OCI-LY1 (cell line): ENCODE measurements around the gene CHGA.

Experiments
- H2AFZ ChIP-seq: fragments of 200-600 bp; sonication (generic), shearing (Covaris generic); 2 replicates; pipeline ENCODE4 v1.6.0; 2014; ENCODE audit warnings: antibody characterized with exemption, mild to moderate bottlenecking, low read length
- H3F3A ChIP-seq: fragments of 200-600 bp; sonication (generic), shearing (Covaris generic); 2 replicates; pipeline ENCODE4 v1.6.0; 2014; ENCODE audit warnings: mild to moderate bottlenecking, antibody characterized with exemption, low read length, moderate library complexity; ENCODE audit not compliant: insufficient read depth
- H3K27ac ChIP-seq: fragments of 200-600 bp; sonication (generic); 2 replicates; pipeline ENCODE4 v1.5.1; 2014; ENCODE audit warnings: low read length, mixed run types, mild to moderate bottlenecking, low read depth; ENCODE audit not compliant: poor library complexity, severe bottlenecking
- H3K27me3 ChIP-seq: fragments of 200-600 bp; sonication (generic); 2 replicates; pipeline ENCODE4 v1.6.0; 2014; ENCODE audit warnings: antibody characterized with exemption, mild to moderate bottlenecking, low read length, moderate library complexity; ENCODE audit not compliant: insufficient read depth
- H3K36me3 ChIP-seq: fragments of 200-600 bp; sonication (generic); 2 replicates; pipeline ENCODE4 v1.6.1; 2014; ENCODE audit warnings: mild to moderate bottlenecking, antibody characterized with exemption, low read length, moderate library complexity, mixed read lengths; ENCODE audit not compliant: insufficient read depth
- H3K4me1 ChIP-seq: fragments of 200-600 bp; sonication (generic); 2 replicates; pipeline ENCODE4 v1.5.1; 2014; ENCODE audit warnings: mild to moderate bottlenecking, low read length, moderate library complexity; ENCODE audit not compliant: insufficient read depth, severe bottlenecking
- H3K4me2 ChIP-seq: fragments of 200-600 bp; sonication (generic), shearing (Covaris generic); 2 replicates; pipeline ENCODE4 v1.6.1; 2014; ENCODE audit warnings: low read length
- H3K4me3 ChIP-seq: fragments of 200-600 bp; sonication (generic); 2 replicates; pipeline ENCODE4 v1.5.1; 2014; ENCODE audit warnings: low read length, low read depth, mild to moderate bottlenecking, mixed read lengths; ENCODE audit not compliant: poor library complexity, severe bottlenecking
- H3K79me2 ChIP-seq: fragments of 200-600 bp; shearing (Covaris generic); 2 replicates; pipeline ENCODE4 v1.6.1; 2016; ENCODE audit warnings: mixed run types, low read length, mixed read lengths; ENCODE audit not compliant: insufficient read depth
- H3K9ac ChIP-seq: fragments of 200-600 bp; sonication (generic), shearing (Covaris generic); 2 replicates; pipeline ENCODE4 v1.6.1; 2014; ENCODE audit warnings: mild to moderate bottlenecking, low read length, mixed read lengths
- H3K9me2 ChIP-seq: fragments of 200-600 bp; sonication (generic), shearing (Covaris generic); 2 replicates; pipeline ENCODE4 v1.6.1; 2014; ENCODE audit warnings: low read depth, mild to moderate bottlenecking, low read length, mixed read lengths
- H3K9me3 ChIP-seq: fragments of 200-600 bp; shearing (Covaris generic); 2 replicates; pipeline ENCODE4 v1.6.1; 2014; ENCODE audit warnings: low read length, mixed read lengths
- H4K20me1 ChIP-seq: fragments of 200-600 bp; sonication (generic), shearing (Covaris generic); 2 replicates; pipeline ENCODE4 v1.6.0; 2016; ENCODE audit warnings: mild to moderate bottlenecking, low read length; ENCODE audit not compliant: insufficient read depth
- CTCF ChIP-seq: fragments of 200-600 bp; sonication (generic), shearing (Covaris generic); IDR thresholded peaks from 2 replicates; pipeline ENCODE4 v1.5.1; 2017; ENCODE audit warnings: mild to moderate bottlenecking, antibody characterized with exemption, low read length, moderate library complexity, mixed read lengths
- EZH2 ChIP-seq: fragments of 200-600 bp; sonication (generic), shearing (Covaris generic); IDR thresholded peaks from 2 replicates; pipeline ENCODE4 v1.8.0; 2017; ENCODE audit warnings: borderline replicate concordance, mixed run types, mild to moderate bottlenecking, antibody characterized with exemption, low read length, moderate library complexity, mixed read lengths

CHGA gene

GRCh38 chr14:92880351-92880750, 42.6 kb upstream of the CHGA start:
- no peak overlapping the region for H2AFZ ChIP-seq
- no peaks in the 10 kb centered on the region for H4K20me1 ChIP-seq
- H3K9me3 ChIP-seq = no peaks in the 10 kb centered on the region
- H3K9ac ChIP-seq = no peak overlapping the region
- no peak overlapping the region for H3K4me2 ChIP-seq
- no peaks in the 10 kb centered on the region for H3K79me2 ChIP-seq
- no peaks in the 10 kb centered on the region for H3K36me3 ChIP-seq
- H3F3A ChIP-seq = no peaks in the 10 kb centered on the region
- peaks cover 4% of the 10 kb centered on the region; the same call in 1 of the 2 replicates for H3K27me3 ChIP-seq
- TF ChIP-seq EZH2 (no peak), CTCF (no peak)
- no peak overlapping the region for H3K27ac ChIP-seq
- no peak overlapping the region for H3K4me3 ChIP-seq
- no peaks in the 10 kb centered on the region for H3K4me1 ChIP-seq
- H3K9me2 ChIP-seq = no peaks in the 10 kb centered on the region

GRCh38 chr14:92880851-92881250, 42.1 kb upstream of the CHGA start:
- no peaks in the 10 kb centered on the region for H3K79me2 ChIP-seq
- no peaks in the 10 kb centered on the region for H3K9me3 ChIP-seq
- no peak overlapping the region for H3K4me2 ChIP-seq
- no peak overlapping the region for H3K9ac ChIP-seq
- no peak overlapping the region for H3K4me3 ChIP-seq
- H3K27me3 ChIP-seq = peaks cover 4% of the 10 kb centered on the region; the same call in 1 of the 2 replicates
- no peaks in the 10 kb centered on the region for H3K36me3 ChIP-seq
- TF ChIP-seq CTCF (no peak), EZH2 (no peak)
- no peak overlapping the region for H3K27ac ChIP-seq
- H3K9me2 ChIP-seq = no peaks in the 10 kb centered on the region
- H4K20me1 ChIP-seq = no peaks in the 10 kb centered on the region
- H3F3A ChIP-seq = no peaks in the 10 kb centered on the region
- no peaks in the 10 kb centered on the region for H3K4me1 ChIP-seq
- no peak overlapping the region for H2AFZ ChIP-seq

- Histone ChIP-seq H3K4me2 (no peak overlapping the region), H3K9me2 (no peaks in the 10 kb centered on the region), H3K79me2 (no peaks in the 10 kb centered on the region), H3K9ac (no peak overlapping the region), H3K4me3 (no peak overlapping the region), H4K20me1 (no peaks in the 10 kb centered on the region), H3K36me3 (no peaks in the 10 kb centered on the region), H3K27me3 (peaks cover 4% of the 10 kb centered on the region; the same call in 1 of the 2 replicates), H3K4me1 (no peaks in the 10 kb centered on the region), H3F3A (no peaks in the 10 kb centered on the region), H2AFZ (no peak overlapping the region), H3K9me3 (no peaks in the 10 kb centered on the region), H3K27ac (no peak overlapping the region)
- TF ChIP-seq EZH2 = no peak
- TF ChIP-seq CTCF = no peak
These were observed 39.9 kb upstream of the CHGA start for GRCh38 chr14:92883066-92883465.
